Lower lobe of right lung (tissue), 2 donors: ENCODE measurements around the gene COPB2. TPM values are rescaled to one million over a fixed set of nuclear protein-coding genes. Genes with fewer than 3 reads are reported as not detected.
A peak's percentile ranks its signal among the peaks of the same experiment; 100 is the strongest.
"Not testable (repeated sequence)": the region's sequence is repeated elsewhere in the genome, so short reads cannot be mapped to it uniquely, and the experiment has no call there.

Experiments used
- ATAC-seq, 2 donors: fragments of 200-7000 bp; cut with Tn5 transposase; one replicate each; pipeline ENCODE4 v1.9.1; 2020 to 2022; ENCODE audit warnings: mild to moderate bottlenecking in 2 of 2, moderate library complexity in 2 of 2
- DNase-seq: peaks from one replicate; pipeline ENCODE4 v3.0.0-alpha.2; 2020
- H3K27ac ChIP-seq: fragments of 200-600 bp; one replicate; pipeline ENCODE4 v1.8.0; 2022
- H3K27me3 ChIP-seq: fragments of 200-600 bp; one replicate; pipeline ENCODE4 v1.8.0; 2022; ENCODE audit warnings: low read depth
- H3K36me3 ChIP-seq: fragments of 200-600 bp; one replicate; pipeline ENCODE4 v1.8.0; 2022; ENCODE audit warnings: mild to moderate bottlenecking
- H3K4me1 ChIP-seq: fragments of 200-600 bp; one replicate; pipeline ENCODE4 v1.8.0; 2022
- H3K4me3 ChIP-seq: fragments of 200-600 bp; one replicate; pipeline ENCODE4 v1.8.0; 2022; ENCODE audit warnings: mild to moderate bottlenecking
- H3K9me3 ChIP-seq: fragments of 200-600 bp; one replicate; pipeline ENCODE4 v1.8.0; 2022
- intact Hi-C: fragments of 100-400 bp; cut with DNase I; formaldehyde crosslinking; loops from one replicate; pipeline ENCODE4 v1.11.0; 2022
- total RNA-seq: library from RNA; stranded (reverse); fragmentation: NEBNext Ultra II Directional; extraction: Animal tissue kit (Norgen Biotek cat#: 25700); gene quantifications from one replicate; pipeline ENCODE4 v1.2.1, GENCODE V29; 2021
- TF ChIP-seq, protein P1 (sequence below): fragments of 200-600 bp; IDR thresholded peaks from one replicate; pipeline ENCODE4 v1.8.0; 2022; ENCODE audit warnings: antibody characterized with exemption, mild to moderate bottlenecking
- donor health status: DM: no; HTN: yes; CAD: no; lungs with severe emphysema.

COPB2 gene
- total RNA-seq, 1 donor from 2014 or later, result 109 TPM

- Histone ChIP-seq H3K27me3 (no peaks in the 10 kb centered on the region), H3K36me3 (peaks cover 25% of the 10 kb centered on the region), H3K4me3 (peak within 1 kb of the TSS; percentile 69), H3K9me3 (no peaks in the 10 kb centered on the region), H3K27ac (peak within 1 kb of the TSS; percentile 85), H3K4me1 (peaks cover 19% of the 10 kb centered on the region)
- DNase-seq (peak; percentile 86), ATAC-seq (peak; percentile 94 to 99)
- TF ChIP-seq, protein P1, sequence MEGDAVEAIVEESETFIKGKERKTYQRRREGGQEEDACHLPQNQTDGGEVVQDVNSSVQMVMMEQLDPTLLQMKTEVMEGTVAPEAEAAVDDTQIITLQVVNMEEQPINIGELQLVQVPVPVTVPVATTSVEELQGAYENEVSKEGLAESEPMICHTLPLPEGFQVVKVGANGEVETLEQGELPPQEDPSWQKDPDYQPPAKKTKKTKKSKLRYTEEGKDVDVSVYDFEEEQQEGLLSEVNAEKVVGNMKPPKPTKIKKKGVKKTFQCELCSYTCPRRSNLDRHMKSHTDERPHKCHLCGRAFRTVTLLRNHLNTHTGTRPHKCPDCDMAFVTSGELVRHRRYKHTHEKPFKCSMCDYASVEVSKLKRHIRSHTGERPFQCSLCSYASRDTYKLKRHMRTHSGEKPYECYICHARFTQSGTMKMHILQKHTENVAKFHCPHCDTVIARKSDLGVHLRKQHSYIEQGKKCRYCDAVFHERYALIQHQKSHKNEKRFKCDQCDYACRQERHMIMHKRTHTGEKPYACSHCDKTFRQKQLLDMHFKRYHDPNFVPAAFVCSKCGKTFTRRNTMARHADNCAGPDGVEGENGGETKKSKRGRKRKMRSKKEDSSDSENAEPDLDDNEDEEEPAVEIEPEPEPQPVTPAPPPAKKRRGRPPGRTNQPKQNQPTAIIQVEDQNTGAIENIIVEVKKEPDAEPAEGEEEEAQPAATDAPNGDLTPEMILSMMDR, result no peak
- intact Hi-C loops, result no loop called here
Observed at GRCh38 chr3:139343895-139344856, 45.3 kb downstream of the COPB2 start, which contains the start of gene MRPS22. Gene MRPS22, plus strand, starts transcription at chr3:139344020. Its CDS starts 7 bp downstream, at chr3:139344027.

DNA sequence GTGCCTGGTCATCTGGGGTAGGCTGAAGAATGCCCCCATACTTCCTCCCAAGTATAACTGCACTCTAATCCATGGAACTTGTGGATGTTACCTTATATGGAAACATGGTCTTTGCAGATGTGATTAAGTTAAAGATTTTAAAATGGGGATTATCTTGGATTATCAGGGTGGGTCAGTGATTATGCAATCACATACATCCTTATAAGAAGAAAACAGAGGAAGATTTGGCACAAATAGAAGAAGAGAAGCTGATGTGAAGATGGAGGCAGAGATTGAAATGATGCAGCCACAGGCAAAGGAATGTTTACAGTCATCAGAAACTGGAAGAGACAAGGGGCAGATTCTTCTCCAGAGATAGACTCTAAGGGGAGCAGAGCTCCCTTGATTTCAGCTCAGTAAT, 47.4 kb downstream of the COPB2 start:
- Histone ChIP-seq H3K27ac (no peak overlapping the region), H3K27me3 (no peaks in the 10 kb centered on the region), H3K4me1 (peaks cover 19% of the 10 kb centered on the region), H3K4me3 (no peak overlapping the region), H3K9me3 (no peaks in the 10 kb centered on the region), H3K36me3 (peaks cover 4% of the 10 kb centered on the region)
- TF ChIP-seq, protein P1, result no peak
- intact Hi-C loops, result no loop called here
- DNase-seq (no peak), ATAC-seq (no peak)

- DNase-seq (no peak), ATAC-seq (no peak)
- Histone ChIP-seq H3K27ac (no peak overlapping the region), H3K36me3 (no peaks in the 10 kb centered on the region), H3K4me1 (peaks cover 15% of the 10 kb centered on the region), H3K4me3 (no peak overlapping the region), H3K27me3 (no peaks in the 10 kb centered on the region), H3K9me3 (no peaks in the 10 kb centered on the region)
- intact Hi-C loops, result no loop called here
- TF ChIP-seq, protein P1, result no peak
Observed at GRCh38 chr3:139340784-139341183, 48.7 kb downstream of the COPB2 start.

DNA sequence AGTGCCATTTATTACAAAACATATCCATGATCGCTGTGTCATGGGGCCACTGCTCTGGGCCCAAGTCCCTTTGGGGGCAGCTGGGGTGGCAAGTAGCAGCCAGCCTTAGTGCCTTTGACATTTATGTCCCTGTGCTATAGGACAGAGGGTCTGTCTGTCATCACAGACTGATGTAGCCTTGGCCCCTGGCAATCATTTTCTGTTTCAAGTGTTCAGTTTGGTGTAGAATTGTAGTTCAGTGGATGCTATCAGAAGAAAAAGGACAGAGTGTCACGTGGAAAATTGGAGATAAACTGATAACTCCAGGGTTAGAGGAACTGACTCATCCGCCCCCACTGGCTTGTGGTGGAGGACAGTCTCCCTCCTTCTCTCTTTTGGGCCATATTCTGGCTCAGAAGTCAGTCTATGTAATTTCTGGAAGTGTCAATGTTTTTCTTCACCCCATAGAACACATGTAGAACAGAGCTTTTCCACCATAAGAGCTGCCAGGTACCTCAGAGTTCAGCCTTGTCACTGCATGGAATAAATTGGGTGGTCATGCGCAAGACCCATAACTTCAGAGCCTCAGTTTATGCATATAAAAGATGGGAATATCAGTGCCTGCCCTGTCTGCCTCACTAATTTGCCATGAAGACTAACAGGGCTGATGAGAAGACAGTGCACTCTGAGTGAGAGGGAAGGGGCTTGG, 50.1 kb downstream of the COPB2 start:
- Histone ChIP-seq H3K36me3 (no peaks in the 10 kb centered on the region), H3K9me3 (no peaks in the 10 kb centered on the region), H3K27me3 (no peaks in the 10 kb centered on the region), H3K4me1 (peaks cover under 1% of the 10 kb centered on the region), H3K4me3 (no peak overlapping the region), H3K27ac (no peak overlapping the region)
- ATAC-seq (peak in 1 of 2 donors; percentile 11), DNase-seq (no peak)
- intact Hi-C loops, result no loop called here
- TF ChIP-seq, protein P1, result no peak

- TF ChIP-seq, protein P1, result no peak
- intact Hi-C loops, result no loop called here
- ATAC-seq (no peak), DNase-seq (no peak)
- Histone ChIP-seq H3K27ac (no peak overlapping the region), H3K27me3 (no peaks in the 10 kb centered on the region), H3K36me3 (no peaks in the 10 kb centered on the region), H3K4me1 (no peaks in the 10 kb centered on the region), H3K9me3 (no peaks in the 10 kb centered on the region), H3K4me3 (no peak overlapping the region)
Observed at GRCh38 chr3:139338405-139338804, 51.0 kb downstream of the COPB2 start.

GRCh38 chr3:139334675-139335074, 54.8 kb downstream of the COPB2 start:
- intact Hi-C loops, H3K36me3 ChIP-seq, H3K4me1 ChIP-seq, H3K9me3 ChIP-seq, DNase-seq, H3K27ac ChIP-seq, H3K4me3 ChIP-seq, ATAC-seq: not testable (repeated sequence)
- H3K27me3 ChIP-seq, result peaks cover 25% of the 10 kb centered on the region
